A549 (cell line): Measurements from ENCODE around the gene FAM216B.

Experiments used
- RARB ChIP-seq: fragments of 250-450 bp; sonication (Bioruptor Pico); IDR thresholded peaks from 2 replicates; pipeline ENCODE4 v1.8.0; 2021; ENCODE audit warnings: mild to moderate bottlenecking, moderate library complexity
- RCOR1 ChIP-seq: fragments of 150-350 bp; IDR thresholded peaks from 2 replicates; pipeline ENCODE4 v1.6.1; 2014; ENCODE audit warnings: antibody characterized with exemption, low read length, low read depth
- TF ChIP-seq, protein P1 (sequence below): fragments of >200 bp; sonication (Bioruptor Twin); formaldehyde crosslinking; IDR thresholded peaks from 3 replicates; pipeline ENCODE4 v1.6.1; 2016

DNA sequence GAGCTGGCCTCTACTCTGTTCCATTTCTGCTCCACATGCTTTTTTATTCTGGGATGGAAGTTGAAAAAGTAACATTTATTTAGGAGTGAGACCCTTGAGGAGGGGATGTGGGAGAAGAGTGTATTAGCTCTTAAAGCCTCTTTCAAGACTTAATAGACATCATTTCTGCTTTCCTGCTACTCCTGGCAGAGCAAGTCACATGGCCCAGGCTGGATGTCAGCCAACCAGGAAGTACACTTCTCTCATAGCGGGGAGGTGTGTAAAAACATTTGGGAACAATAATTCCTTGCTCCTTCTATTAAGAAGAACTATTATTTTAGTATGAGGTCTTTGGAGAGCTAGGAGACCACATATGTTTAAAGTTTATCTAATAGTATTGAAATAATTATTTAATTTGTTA lies 40.6 kb upstream of the FAM216B start:
- TF ChIP-seq RARB (CRISPR knock-in tag) (no peak), RCOR1 (no peak)
- TF ChIP-seq, protein P1, sequence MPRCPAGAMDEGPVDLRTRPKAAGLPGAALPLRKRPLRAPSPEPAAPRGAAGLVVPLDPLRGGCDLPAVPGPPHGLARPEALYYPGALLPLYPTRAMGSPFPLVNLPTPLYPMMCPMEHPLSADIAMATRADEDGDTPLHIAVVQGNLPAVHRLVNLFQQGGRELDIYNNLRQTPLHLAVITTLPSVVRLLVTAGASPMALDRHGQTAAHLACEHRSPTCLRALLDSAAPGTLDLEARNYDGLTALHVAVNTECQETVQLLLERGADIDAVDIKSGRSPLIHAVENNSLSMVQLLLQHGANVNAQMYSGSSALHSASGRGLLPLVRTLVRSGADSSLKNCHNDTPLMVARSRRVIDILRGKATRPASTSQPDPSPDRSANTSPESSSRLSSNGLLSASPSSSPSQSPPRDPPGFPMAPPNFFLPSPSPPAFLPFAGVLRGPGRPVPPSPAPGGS, result no peak
